H1 (cell line): ENCODE measurements around the gene ARHGEF2. TPM values are rescaled to one million over a fixed set of nuclear protein-coding genes. Genes with fewer than 3 reads are reported as not detected.

ENCODE experiments used
- CTCF ChIA-PET: fragments of 300-600 bp; sonication (Branson Sonifier 250); formaldehyde crosslinking; loops from one replicate; lab custom pipeline; 2021; ENCODE audit not compliant: partially characterized antibody; lab: Charles Lee
- POLR2A ChIA-PET: fragments of 300-600 bp; sonication (Branson Sonifier 250); formaldehyde crosslinking; loops from one replicate; lab custom pipeline; 2021; ENCODE audit warnings: inconsistent platforms; ENCODE audit not compliant: partially characterized antibody; lab: Charles Lee
- DNase-seq, 2 experiments: peaks; one replicate each; pipeline versions ENCODE4 v3.0.0 to v3.0.0-alpha.2; 2010 to 2022; ENCODE audit warnings: low spot score in 2 of 2, low read depth in 1 of 2, mixed read lengths in 1 of 2
- FAIRE-seq: peaks from 2 replicates; lab custom pipeline; 2011; peaks lifted over from hg19 to GRCh38; lab: Jason Lieb, UNC
- H2AFZ ChIP-seq: 2 replicates; pipeline ENCODE4 v1.8.1; 2012; ENCODE audit warnings: low read length, inconsistent platforms
- H2AK5ac ChIP-seq: 2 replicates; pipeline ENCODE4 v1.6.1; 2013; ENCODE audit warnings: low read depth, low read length
- H2BK120ac ChIP-seq: replicated peaks from 2 replicates; pipeline ENCODE3; 2013; ENCODE audit warnings: low read depth, low read length, inconsistent platforms
- H2BK12ac ChIP-seq: 2 replicates; pipeline ENCODE4 v1.6.1; 2013; ENCODE audit warnings: low read depth, low read length
- H2BK15ac ChIP-seq: 2 replicates; pipeline ENCODE4 v1.6.1; 2013; ENCODE audit warnings: low read length
- H2BK20ac ChIP-seq: 2 replicates; pipeline ENCODE4 v1.6.1; 2013; ENCODE audit warnings: low read length
- H2BK5ac ChIP-seq: 2 replicates; pipeline ENCODE4 v1.6.1; 2013; ENCODE audit warnings: low read depth, low read length
- H3K14ac ChIP-seq: 2 replicates; pipeline ENCODE4 v1.6.1; 2013; ENCODE audit warnings: inconsistent platforms; ENCODE audit not compliant: insufficient read length
- H3K18ac ChIP-seq: 2 replicates; pipeline ENCODE4 v1.6.1; 2013; ENCODE audit warnings: low read length; ENCODE audit errors: extremely low read depth
- H3K23ac ChIP-seq: 2 replicates; pipeline ENCODE4 v1.6.1; 2013; ENCODE audit warnings: inconsistent platforms; ENCODE audit not compliant: insufficient read length
- H3K23me2 ChIP-seq: 2 replicates; pipeline ENCODE4 v1.6.1; 2013; ENCODE audit warnings: low read depth, low read length
- H3K27ac ChIP-seq: 2 replicates; pipeline ENCODE4 v1.6.1; 2011; ENCODE audit warnings: low read depth, low read length, inconsistent platforms
- H3K27me3 ChIP-seq, 4 experiments: replicated peaks in 1 of 4; 1 replicate in 1 of 4; 2 replicates in 3 of 4; pipeline versions ENCODE4 v1.6.1 to v1.8.1; 2011 to 2013; ENCODE audit warnings: low read length in 3 of 4, mild to moderate bottlenecking in 3 of 4, inconsistent platforms in 2 of 4, mixed read lengths in 2 of 4, moderate library complexity in 1 of 4; ENCODE audit not compliant: control insufficient read depth in 3 of 4, insufficient read depth in 3 of 4; ENCODE audit errors: extremely low read depth in 1 of 4
- H3K36me3 ChIP-seq, 4 experiments: 2 replicates each; pipeline versions ENCODE4 v1.6.1 to v1.8.1; 2011 to 2013; ENCODE audit warnings: mild to moderate bottlenecking in 4 of 4, low read length in 3 of 4, moderate library complexity in 2 of 4, control low read depth in 1 of 4, inconsistent platforms in 1 of 4; ENCODE audit not compliant: insufficient read depth in 4 of 4, control insufficient read depth in 2 of 4
- H3K4ac ChIP-seq: replicated peaks from 2 replicates; pipeline ENCODE3; 2013; ENCODE audit warnings: low read length, low read depth, mixed read lengths, inconsistent platforms; ENCODE audit not compliant: insufficient read length
- H3K4me1 ChIP-seq, 4 experiments: replicated peaks in 1 of 4; 1 replicate in 1 of 4; 2 replicates in 3 of 4; pipeline versions ENCODE4 v1.6.1 to v1.8.1; 2011 to 2013; ENCODE audit warnings: low read length in 3 of 4, inconsistent platforms in 2 of 4, mixed read lengths in 1 of 4; ENCODE audit not compliant: insufficient read depth in 4 of 4, control insufficient read depth in 3 of 4
- H3K4me2 ChIP-seq, 2 experiments: 2 replicates each; pipeline versions ENCODE4 v1.6.1 to v1.8.1; 2011 to 2013; ENCODE audit warnings: low read depth in 2 of 2, low read length in 2 of 2, control low read depth in 1 of 2, inconsistent platforms in 1 of 2, mild to moderate bottlenecking in 1 of 2; ENCODE audit not compliant: insufficient read depth in 1 of 2
- H3K4me3 ChIP-seq, 4 experiments: fragments of 200-600, 300-600 bp in 1 of 4; sonication (generic), shearing (Covaris generic), sonication (Bioruptor Twin) in 1 of 4; 2 replicates each; pipeline versions ENCODE4 v1.5.1 to v1.8.1; 2011 to 2016; ENCODE audit warnings: low read length in 4 of 4, low read depth in 3 of 4, control low read depth in 2 of 4, inconsistent platforms in 2 of 4, mild to moderate bottlenecking in 2 of 4, mixed read lengths in 1 of 4, moderate library complexity in 1 of 4; ENCODE audit not compliant: insufficient read depth in 2 of 4; ENCODE audit errors: extremely low read depth in 1 of 4
- H3K56ac ChIP-seq: replicated peaks from 2 replicates; pipeline ENCODE3; 2013; ENCODE audit warnings: low read depth, mild to moderate bottlenecking, mixed read lengths, low read length, inconsistent platforms; ENCODE audit not compliant: insufficient read length
- H3K79me1 ChIP-seq: 2 replicates; pipeline ENCODE4 v1.6.1; 2013; ENCODE audit warnings: low read depth, low read length, control low read depth
- H3K79me2 ChIP-seq, 2 experiments: 2 replicates each; pipeline versions ENCODE4 v1.6.1 to v1.8.1; 2012 to 2013; ENCODE audit warnings: low read length in 2 of 2, mild to moderate bottlenecking in 2 of 2, inconsistent platforms in 1 of 2; ENCODE audit not compliant: insufficient read depth in 2 of 2, control insufficient read depth in 1 of 2
- H3K9ac ChIP-seq, 4 experiments: replicated peaks in 1 of 4; 1 replicate in 1 of 4; 2 replicates in 3 of 4; pipeline versions ENCODE4 v1.6.1 to v1.8.1; 2011 to 2013; ENCODE audit warnings: low read depth in 3 of 4, low read length in 3 of 4, control low read depth in 2 of 4, mild to moderate bottlenecking in 2 of 4, moderate library complexity in 2 of 4, inconsistent platforms in 1 of 4; ENCODE audit errors: extremely low read depth in 1 of 4
- H3K9me3 ChIP-seq, 2 experiments: 2 replicates each; pipeline versions ENCODE4 v1.6.1 to v1.8.1; 2012 to 2013; ENCODE audit warnings: mild to moderate bottlenecking in 2 of 2, moderate library complexity in 2 of 2, control low read depth in 1 of 2, inconsistent platforms in 1 of 2, low read depth in 1 of 2, low read length in 1 of 2, mixed read lengths in 1 of 2; ENCODE audit not compliant: insufficient read depth in 2 of 2
- H4K20me1 ChIP-seq, 2 experiments: replicated peaks in 1 of 2; 2 replicates each; pipeline versions ENCODE3 to v1.8.1; 2011 to 2013; ENCODE audit warnings: inconsistent platforms in 2 of 2, low read length in 2 of 2, mild to moderate bottlenecking in 1 of 2; ENCODE audit not compliant: insufficient read depth in 2 of 2, control insufficient read depth in 1 of 2
- H4K5ac ChIP-seq: 2 replicates; pipeline ENCODE4 v1.6.1; 2013; ENCODE audit warnings: low read length, low read depth, mixed read lengths, inconsistent platforms; ENCODE audit not compliant: insufficient read length
- H4K8ac ChIP-seq: 2 replicates; pipeline ENCODE4 v1.8.0; 2013; ENCODE audit warnings: mild to moderate bottlenecking, moderate library complexity, low read length, inconsistent platforms; ENCODE audit not compliant: insufficient read depth; ENCODE audit errors: extremely low read depth
- H4K91ac ChIP-seq: replicated peaks from 2 replicates; pipeline ENCODE3; 2013; ENCODE audit warnings: low read length, mixed read lengths, inconsistent platforms; ENCODE audit not compliant: insufficient read length
- BACH1 ChIP-seq: IDR thresholded peaks from 2 replicates; pipeline ENCODE4 v1.6.1; 2012; ENCODE audit warnings: low read length, improper control_type of control experiment
- CBX8 ChIP-seq: fragments of 300-800, 300-1000 bp; sonication (generic); IDR thresholded peaks from 2 replicates; pipeline ENCODE4 v1.7.1; 2016; ENCODE audit warnings: low read depth, low read length, borderline replicate concordance
- EZH2 ChIP-seq: fragments of 200-600 bp; sonication (generic); IDR thresholded peaks from 2 replicates; pipeline ENCODE4 v1.7.1; 2012; ENCODE audit warnings: low read depth, mild to moderate bottlenecking, moderate library complexity, low read length, inconsistent platforms; ENCODE audit not compliant: severe bottlenecking
- HDAC6 ChIP-seq: IDR thresholded peaks from one replicate; pipeline ENCODE4 v1.7.1; 2012; ENCODE audit warnings: low read depth, mild to moderate bottlenecking, inconsistent platforms, low read length, moderate library complexity
- JUND ChIP-seq: IDR thresholded peaks from 2 replicates; pipeline ENCODE4 v1.6.1; 2011; ENCODE audit warnings: mild to moderate bottlenecking, improper control_type of control experiment, low read length
- KDM1A ChIP-seq: fragments of 200-600, 300-600 bp; sonication (generic); IDR thresholded peaks from 2 replicates; pipeline ENCODE4 v1.7.1; 2016; ENCODE audit warnings: mild to moderate bottlenecking, low read length, borderline replicate concordance
- KDM5A ChIP-seq: fragments of 200-600 bp; IDR thresholded peaks from 2 replicates; pipeline ENCODE4 v1.7.1; 2012; ENCODE audit warnings: mild to moderate bottlenecking, low read length, inconsistent platforms, mixed read lengths
- SAP30 ChIP-seq: fragments of 300-600 bp; sonication (generic); IDR thresholded peaks from 2 replicates; pipeline ENCODE4 v1.7.1; 2012; ENCODE audit warnings: low read length, moderate library complexity, mild to moderate bottlenecking, inconsistent platforms; ENCODE audit not compliant: insufficient read depth, insufficient replicate concordance
- SIRT6 ChIP-seq: IDR thresholded peaks from one replicate; pipeline ENCODE4 v1.7.1; 2012; ENCODE audit warnings: low read length, inconsistent platforms
- SRF ChIP-seq: IDR thresholded peaks from 2 replicates; pipeline ENCODE4 v1.6.1; 2011; ENCODE audit warnings: mild to moderate bottlenecking, low read depth, low read length, moderate library complexity
- SUZ12 ChIP-seq: fragments of 200-600 bp; sonication (generic); IDR thresholded peaks from 2 replicates; pipeline ENCODE4 v1.6.1; 2012; ENCODE audit warnings: mild to moderate bottlenecking, inconsistent platforms, low read length, moderate library complexity, mixed read lengths
- TBP ChIP-seq: IDR thresholded peaks from 2 replicates; pipeline ENCODE4 v1.6.1; 2011; ENCODE audit warnings: low read depth, low read length, improper control_type of control experiment
- TCF12 ChIP-seq: IDR thresholded peaks from 2 replicates; pipeline ENCODE4 v1.6.1; 2011; ENCODE audit warnings: low read depth, mild to moderate bottlenecking, low read length
- USF2 ChIP-seq: IDR thresholded peaks from 2 replicates; pipeline ENCODE4 v1.6.1; 2011; ENCODE audit warnings: low read length, improper control_type of control experiment
- WGBS, 2 experiments: shearing (Covaris generic) in 1 of 2; methylation state at CpG; one replicate each; pipeline versions ENCODE4 v1.1.6 to v1.1.7; 2013 to 2015; ENCODE audit warnings: low lambda C conversion rate in 2 of 2, mixed read lengths in 2 of 2, inconsistent platforms in 1 of 2, low coverage in 1 of 2, missing lambda C conversion rate in 1 of 2; ENCODE audit not compliant: insufficient replicate concordance in 2 of 2, insufficient coverage in 1 of 2, insufficient read length in 1 of 2; ENCODE audit errors: extremely low coverage in 1 of 2, missing lambda C conversion rate in 1 of 2; 5-methylcytosine and 5-hydroxymethylcytosine counted together
- polyA plus RNA-seq, 7 experiments: library from polyadenylated mRNA; depleted of rRNA in 3 of 7; stranded (reverse) in 5 of 7; unstranded in 2 of 7; fragments of >200 nt in 5 of 7; fragments of 200-250 nt in 2 of 7; gene quantifications; 1 replicate in 5 of 7; 2 replicates in 1 of 7; 4 replicates in 1 of 7; pipeline versions ENCODE4 v1.2.1 to v1.2.3, GENCODE V29; 2011 to 2013; ENCODE audit warnings: missing spikeins in 2 of 7, mixed read lengths in 2 of 7
- total RNA-seq: library from RNA; stranded (reverse); fragmentation: NEBNext Ultra II Directional; extraction: Animal tissue kit (Norgen Biotek cat#: 25700); gene quantifications from 2 replicates; pipeline ENCODE4 v1.2.1, GENCODE V29; 2021

ARHGEF2 gene
- total and polyA plus RNA-seq, 2 of the 8 experiments (the other 6 are each of a cell fraction or from before 2014, with no cell fraction given): 42.7 to 80.5 TPM

- Histone ChIP-seq H3K23me2 (no peaks in the 10 kb centered on the region), H3K4me1 (peaks cover 0 to 8% (median 4%) of the 10 kb centered on the region in 4 experiments; a peak in 4 of 7 replicates), H3K14ac (no peak overlapping the region), H3K79me1 (no peaks in the 10 kb centered on the region), H3K56ac (no peak overlapping the region), H4K91ac (no peak overlapping the region), H2BK15ac (no peak overlapping the region), H2BK20ac (no peak overlapping the region), H3K4me2 (no peak overlapping the region), H3K23ac (no peak overlapping the region), H3K9ac (no peak overlapping the region), H3K27ac (no peak overlapping the region), H2AFZ (no peak overlapping the region), H3K79me2 (no peaks in the 10 kb centered on the region), H3K4ac (no peak overlapping the region), H4K20me1 (peaks cover 0 to 5% of the 10 kb centered on the region in 2 experiments), H4K5ac (no peak overlapping the region), H2BK5ac (no peak overlapping the region), H2BK120ac (no peak overlapping the region), H3K27me3 (no peaks in the 10 kb centered on the region), H3K4me3 (no peak overlapping the region), H4K8ac (no peak overlapping the region), H3K36me3 (peaks cover 26 to 63% (median 42%) of the 10 kb centered on the region in 4 experiments), H3K18ac (no peak overlapping the region), H3K9me3 (no peaks in the 10 kb centered on the region), H2BK12ac (no peak overlapping the region), H2AK5ac (no peak overlapping the region)
- ChIA-PET POLR2A (interaction anchor here (0.6 to 1.7 kb wide), 7 partner anchors 10 to 223 kb away, joined by 3 to 4 read pairs (median 3); partner anchors contain the start of gene ARHGEF2), CTCF (interaction anchor here (0.8 to 3.0 kb wide), 6 partner anchors 10 to 118 kb away, joined by 4 to 17 read pairs (median 8); partner anchors contain the start of gene ARHGEF2)
- no peak for FAIRE-seq
- WGBS, 2 experiments: 95% methylated on average over 4 of the region's 8 CpGs; no CpG with 5 or more reads in 1 of the 2 experiments
- DNase-seq: no peak
- TF ChIP-seq SRF (no peak), TCF12 (no peak), TBP (no peak), KDM1A (no peak), SIRT6 (no peak), SUZ12 (no peak), JUND (no peak), USF2 (no peak), CBX8 (no peak), KDM5A (no peak), EZH2 (no peak), BACH1 (no peak), SAP30 (no peak), HDAC6 (no peak)
Observed at GRCh38 chr1:155947741-155948140, 30.6 kb downstream of the ARHGEF2 start.
